Measurements from ENCODE around the gene TMC3. TPM values are rescaled to one million over a fixed set of nuclear protein-coding genes. Genes with fewer than 3 reads are reported as not detected.
"Not testable (repeated sequence)": the region's sequence is repeated elsewhere in the genome, so short reads cannot be mapped to it uniquely, and the experiment has no call there.

The TMC3 gene
- polyA plus RNA-seq, 1 of the 3 experiments (the other 2 are of a cell fraction): not detected

DNA sequence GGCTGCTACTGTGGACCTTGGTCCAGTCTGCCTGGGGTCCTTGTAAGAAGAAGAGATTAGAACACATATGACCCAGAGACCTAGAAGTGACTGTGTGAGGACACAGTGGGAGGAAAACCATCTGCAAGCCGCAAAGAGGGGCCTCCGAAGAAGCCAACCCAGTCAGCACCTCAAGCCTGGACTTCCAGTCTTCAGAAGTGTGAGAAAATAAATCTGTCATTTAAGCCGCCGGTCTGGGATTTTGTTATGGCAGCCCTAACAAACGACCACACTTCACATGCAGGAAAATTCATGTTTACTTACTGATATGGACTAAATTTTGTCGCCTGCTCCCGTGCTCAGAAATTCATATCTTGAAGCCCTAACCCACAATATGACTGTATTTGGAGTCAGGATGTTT, 44.4 kb upstream of the TMC3 start:
- Histone ChIP-seq H2AFZ (ENCODE audit: low read depth) (no peak overlapping the region), H3F3A (replicated peaks; ENCODE audit: insufficient read depth) (no peaks in the 10 kb centered on the region), H3K4me3 (ENCODE audit: low read depth in 2 of 2, low read length in 1 of 2) (no peak overlapping the region), H3K36me3 (replicated peaks in 1 of 2; ENCODE audit: control insufficient read depth in 1 of 2, insufficient read depth in 2 of 2, low read length in 1 of 2) (no peaks in the 10 kb centered on the region), H3K9ac (no peak overlapping the region), H3K27ac (ENCODE audit: low read depth in 2 of 2, low read length in 1 of 2) (no peak overlapping the region), H3K9me3 (no peaks in the 10 kb centered on the region), H3K4me1 (ENCODE audit: control insufficient read depth in 1 of 2, insufficient read depth in 2 of 2, low read depth in 1 of 2, low read length in 1 of 2) (no peaks in the 10 kb centered on the region), H3K9me2 (no peaks in the 10 kb centered on the region), H3K27me3 (ENCODE audit: insufficient read depth) (no peaks in the 10 kb centered on the region), H3K4me2 (no peak overlapping the region), H3K79me2 (ENCODE audit: insufficient read depth) (no peaks in the 10 kb centered on the region), H4K20me1 (ENCODE audit: insufficient read depth) (no peaks in the 10 kb centered on the region)
- ChIA-PET CTCF (no interaction called here), POLR2A (no interaction called here)
- no peak for TF ChIP-seq GATA2 (CRISPR knock-in tag; IDR thresholded peaks at IDR 0.05)
- no peak for TF ChIP-seq NRF1 (IDR thresholded peaks at IDR 0.05; ENCODE audit: low read depth, low read length)
- no peak for TF ChIP-seq MEF2A (IDR thresholded peaks at IDR 0.05; ENCODE audit: borderline replicate concordance, low read depth)
- no peak for TF ChIP-seq MXI1 (IDR thresholded peaks at IDR 0.05; ENCODE audit: low read depth, low read length)
- no peak for TF ChIP-seq TAF1 (IDR thresholded peaks at IDR 0.05; ENCODE audit: borderline replicate concordance, low read depth, low read length)
- no peak for TF ChIP-seq ELF1 (IDR thresholded peaks at IDR 0.05)
- no peak for TF ChIP-seq NFIC (IDR thresholded peaks at IDR 0.05; ENCODE audit: borderline replicate concordance)
- TF ChIP-seq, protein P1, sequence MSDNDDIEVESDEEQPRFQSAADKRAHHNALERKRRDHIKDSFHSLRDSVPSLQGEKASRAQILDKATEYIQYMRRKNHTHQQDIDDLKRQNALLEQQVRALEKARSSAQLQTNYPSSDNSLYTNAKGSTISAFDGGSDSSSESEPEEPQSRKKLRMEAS (IDR thresholded peaks at IDR 0.05; ENCODE audit: low read depth): no peak
- no peak for TF ChIP-seq FOXJ3 (CRISPR knock-in tag; IDR thresholded peaks at IDR 0.05)
- TF ChIP-seq ZBTB33 (IDR thresholded peaks at IDR 0.05; ENCODE audit: borderline replicate concordance, low read depth): no peak
- TF ChIP-seq JUND (IDR thresholded peaks at IDR 0.05): no peak
- TF ChIP-seq CTCF (IDR thresholded peaks at IDR 0.05): no peak
- no peak for TF ChIP-seq SMC3 (IDR thresholded peaks at IDR 0.05; ENCODE audit: low read depth, low read length)
- no peak for TF ChIP-seq EZH2phosphoT487 (IDR thresholded peaks at IDR 0.05; ENCODE audit: borderline replicate concordance, low read depth)
- TF ChIP-seq, protein P2, sequence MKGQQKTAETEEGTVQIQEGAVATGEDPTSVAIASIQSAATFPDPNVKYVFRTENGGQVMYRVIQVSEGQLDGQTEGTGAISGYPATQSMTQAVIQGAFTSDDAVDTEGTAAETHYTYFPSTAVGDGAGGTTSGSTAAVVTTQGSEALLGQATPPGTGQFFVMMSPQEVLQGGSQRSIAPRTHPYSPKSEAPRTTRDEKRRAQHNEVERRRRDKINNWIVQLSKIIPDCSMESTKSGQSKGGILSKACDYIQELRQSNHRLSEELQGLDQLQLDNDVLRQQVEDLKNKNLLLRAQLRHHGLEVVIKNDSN (IDR thresholded peaks at IDR 0.05; ENCODE audit: borderline replicate concordance, low read depth): no peak
- no peak for TF ChIP-seq TCF12 (IDR thresholded peaks at IDR 0.05)
- DNase-seq: no peak
- 57% methylated on average over 7 of the region's 7 CpGs for WGBS (ENCODE audit: low lambda C conversion rate)

DNA sequence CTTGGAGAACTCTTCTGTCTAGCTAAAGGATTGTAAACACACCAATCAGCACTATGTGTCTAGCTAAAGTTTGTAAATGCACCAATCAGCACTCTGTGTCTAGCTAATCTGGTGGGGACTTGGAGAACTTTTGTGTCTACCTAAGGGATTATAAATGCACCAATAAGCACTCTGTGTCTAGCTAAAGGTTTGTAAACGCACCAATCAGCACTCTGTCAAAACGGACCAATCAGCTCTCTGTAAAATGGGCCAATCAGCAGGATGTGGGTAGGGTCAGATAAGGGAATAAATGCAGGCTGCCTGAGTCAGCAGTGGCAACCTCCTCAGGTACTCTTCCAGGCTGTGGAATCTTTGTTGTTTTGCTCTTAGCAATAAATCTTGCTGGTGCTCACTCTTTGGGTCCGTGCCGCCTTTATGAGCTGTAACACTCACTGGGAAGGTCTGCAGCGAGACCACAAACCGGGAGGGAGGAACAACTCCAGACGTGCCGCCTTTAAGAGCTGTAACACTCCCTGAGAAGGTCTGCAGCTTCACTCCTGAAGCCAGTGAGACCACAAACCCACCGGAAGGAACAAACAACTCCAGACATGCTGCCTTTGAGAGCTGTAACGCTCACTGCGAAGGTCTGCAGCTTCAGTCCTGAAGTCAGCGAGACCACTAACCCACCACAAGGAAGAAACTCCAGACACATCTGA, 40.4 kb upstream of the TMC3 start:
- H4K20me1 ChIP-seq (ENCODE audit: insufficient read depth); H3K36me3 ChIP-seq (replicated peaks in 1 of 2; ENCODE audit: control insufficient read depth in 1 of 2, insufficient read depth in 2 of 2, low read length in 1 of 2); H3K9ac ChIP-seq; H3K4me3 ChIP-seq (ENCODE audit: low read depth in 2 of 2, low read length in 1 of 2); H2AFZ ChIP-seq (ENCODE audit: low read depth); H3K9me3 ChIP-seq; H3K27ac ChIP-seq (ENCODE audit: low read depth in 2 of 2, low read length in 1 of 2); POLR2A ChIA-PET; H3K4me2 ChIP-seq; H3K79me2 ChIP-seq (ENCODE audit: insufficient read depth); H3F3A ChIP-seq (replicated peaks; ENCODE audit: insufficient read depth); DNase-seq; H3K9me2 ChIP-seq; H3K27me3 ChIP-seq (ENCODE audit: insufficient read depth): not testable (repeated sequence)
- CTCF ChIA-PET: interaction anchor here (0.9 to 1.1 kb wide), 2 partner anchors 45 to 784 kb away, joined by 3 to 4 read pairs; no protein-coding TSS in a partner anchor
- H3K4me1 ChIP-seq (ENCODE audit: control insufficient read depth in 1 of 2, insufficient read depth in 2 of 2, low read depth in 1 of 2, low read length in 1 of 2): peaks cover 0 to 17% of the 10 kb centered on the region in 2 experiments; a peak in 2 of 4 replicates
- WGBS (ENCODE audit: low lambda C conversion rate): 77% methylated on average over 9 of the region's 12 CpGs
